Measurements from ENCODE around the gene DOP1B.
A peak's percentile ranks its signal among the peaks of the same experiment; 100 is the strongest.
"Not testable (repeated sequence)": the region's sequence is repeated elsewhere in the genome, so short reads cannot be mapped to it uniquely, and the experiment has no call there.

Gene DOP1B

GRCh38 chr21:36130839-36131238, 25.8 kb upstream of the DOP1B start:
- H2BK120ac ChIP-seq (ENCODE audit: low read depth, low read length); H3K27ac ChIP-seq (ENCODE audit: low read length, poor library complexity, severe bottlenecking); H2BK12ac ChIP-seq (ENCODE audit: low read length in 2 of 2); H4K8ac ChIP-seq (ENCODE audit: low read length); H2AFZ ChIP-seq (ENCODE audit: low read depth, low read length); H3K14ac ChIP-seq (ENCODE audit: low read length in 2 of 2); H3K9me3 ChIP-seq (ENCODE audit: control insufficient read depth, low read length); H2BK5ac ChIP-seq (ENCODE audit: low read depth, low read length, poor library complexity, severe bottlenecking); H3K4ac ChIP-seq (ENCODE audit: low read depth in 1 of 2, low read length in 2 of 2); H3K36me3 ChIP-seq (ENCODE audit: control insufficient read depth in 1 of 2, insufficient read depth in 2 of 2, low read depth in 1 of 2, low read length in 2 of 2); H3K18ac ChIP-seq (ENCODE audit: low read depth in 1 of 2, low read length in 2 of 2); H3K4me2 ChIP-seq (ENCODE audit: low read length, poor library complexity, severe bottlenecking); H2BK15ac ChIP-seq (ENCODE audit: low read depth, poor library complexity, severe bottlenecking); H3K79me1 ChIP-seq (replicated peaks; ENCODE audit: low read length, poor library complexity, severe bottlenecking); H4K91ac ChIP-seq (ENCODE audit: low read length); H3K27me3 ChIP-seq (ENCODE audit: control insufficient read depth in 1 of 2, insufficient read depth in 1 of 2, low read length in 2 of 2); DNase-seq; H2AK5ac ChIP-seq (ENCODE audit: low read length, severe bottlenecking); H3K23ac ChIP-seq (ENCODE audit: low read length in 2 of 2): not testable (repeated sequence)
- 84% methylated on average over 5 of the region's 5 CpGs for WGBS
- peaks cover 13% of the 10 kb centered on the region for H3K4me1 ChIP-seq (ENCODE audit: control insufficient read depth, insufficient read depth, low read depth, low read length)
- H3K9ac ChIP-seq (ENCODE audit: low read length): peak overlapping the region; percentile 47
- peak overlapping the region in 1 of 2 experiments; percentile 58 for H3K4me3 ChIP-seq (ENCODE audit: insufficient read depth in 1 of 2, low read depth in 1 of 2, low read length in 2 of 2)

GRCh38 chr21:36132696-36133095, 23.9 kb upstream of the DOP1B start:
- 96% methylated on average over 8 of the region's 8 CpGs for WGBS
- Histone ChIP-seq H2AFZ (ENCODE audit: low read depth, low read length) (no peak overlapping the region), H3K9me3 (ENCODE audit: control insufficient read depth, low read length) (no peaks in the 10 kb centered on the region), H3K4ac (ENCODE audit: low read depth in 1 of 2, low read length in 2 of 2) (peak overlapping the region in 1 of 2 experiments; percentile 13), H2BK120ac (ENCODE audit: low read depth, low read length) (no peak overlapping the region), H3K27ac (ENCODE audit: low read length, poor library complexity, severe bottlenecking) (no peak overlapping the region), H3K79me1 (replicated peaks; ENCODE audit: low read length, poor library complexity, severe bottlenecking) (peaks cover 3% of the 10 kb centered on the region), H2BK15ac (ENCODE audit: low read depth, poor library complexity, severe bottlenecking) (no peak overlapping the region), H3K23ac (ENCODE audit: low read length in 2 of 2) (no peak overlapping the region), H4K8ac (ENCODE audit: low read length) (no peak overlapping the region), H3K14ac (ENCODE audit: low read length in 2 of 2) (no peak overlapping the region), H3K9ac (ENCODE audit: low read length) (no peak overlapping the region), H4K91ac (ENCODE audit: low read length) (no peak overlapping the region), H3K4me2 (ENCODE audit: low read length, poor library complexity, severe bottlenecking) (no peak overlapping the region), H2BK12ac (ENCODE audit: low read length in 2 of 2) (no peak overlapping the region), H3K4me3 (ENCODE audit: insufficient read depth in 1 of 2, low read depth in 1 of 2, low read length in 2 of 2) (no peak overlapping the region), H3K18ac (ENCODE audit: low read depth in 1 of 2, low read length in 2 of 2) (no peak overlapping the region), H2AK5ac (ENCODE audit: low read length, severe bottlenecking) (no peak overlapping the region), H3K4me1 (ENCODE audit: control insufficient read depth, insufficient read depth, low read depth, low read length) (peaks cover 18% of the 10 kb centered on the region), H3K36me3 (ENCODE audit: control insufficient read depth in 1 of 2, insufficient read depth in 2 of 2, low read depth in 1 of 2, low read length in 2 of 2) (peaks cover 0 to 11% of the 10 kb centered on the region in 2 experiments), H2BK5ac (ENCODE audit: low read depth, low read length, poor library complexity, severe bottlenecking) (no peak overlapping the region), H3K27me3 (ENCODE audit: control insufficient read depth in 1 of 2, insufficient read depth in 1 of 2, low read length in 2 of 2) (no peaks in the 10 kb centered on the region)
- no peak for DNase-seq

- Histone ChIP-seq H4K91ac (ENCODE audit: low read length) (peak within 1 kb of the TSS; percentile 87), H3K4me2 (ENCODE audit: low read length, poor library complexity, severe bottlenecking) (peak within 1 kb of the TSS; percentile 91), H3K18ac (ENCODE audit: low read depth in 1 of 2, low read length in 2 of 2) (peak within 1 kb of the TSS; percentile 59 to 71), H3K36me3 (ENCODE audit: control insufficient read depth in 1 of 2, insufficient read depth in 2 of 2, low read depth in 1 of 2, low read length in 2 of 2) (peaks cover 0 to 29% of the 10 kb centered on the region in 2 experiments), H2AFZ (ENCODE audit: low read depth, low read length) (peak within 1 kb of the TSS; percentile 94), H2BK15ac (ENCODE audit: low read depth, poor library complexity, severe bottlenecking) (peak within 1 kb of the TSS; percentile 89), H2BK12ac (ENCODE audit: low read length in 2 of 2) (peak within 1 kb of the TSS in 1 of 2 experiments; percentile 6), H4K8ac (ENCODE audit: low read length) (peak within 1 kb of the TSS; percentile 77), H3K14ac (ENCODE audit: low read length in 2 of 2) (no peak within 1 kb of the TSS), H2AK5ac (ENCODE audit: low read length, severe bottlenecking) (no peak within 1 kb of the TSS), H3K27ac (ENCODE audit: low read length, poor library complexity, severe bottlenecking) (peak within 1 kb of the TSS; percentile 60), H3K23ac (ENCODE audit: low read length in 2 of 2) (no peak within 1 kb of the TSS), H2BK120ac (ENCODE audit: low read depth, low read length) (peak within 1 kb of the TSS; percentile 61), H3K9ac (ENCODE audit: low read length) (peak within 1 kb of the TSS; percentile 96), H3K4me1 (ENCODE audit: control insufficient read depth, insufficient read depth, low read depth, low read length) (peaks cover 16% of the 10 kb centered on the region), H3K79me1 (replicated peaks; ENCODE audit: low read length, poor library complexity, severe bottlenecking) (peaks cover 6% of the 10 kb centered on the region), H3K4me3 (ENCODE audit: insufficient read depth in 1 of 2, low read depth in 1 of 2, low read length in 2 of 2) (peak within 1 kb of the TSS; percentile 76 to 92), H3K27me3 (ENCODE audit: control insufficient read depth in 1 of 2, insufficient read depth in 1 of 2, low read length in 2 of 2) (no peaks in the 10 kb centered on the region), H3K4ac (ENCODE audit: low read depth in 1 of 2, low read length in 2 of 2) (peak within 1 kb of the TSS; percentile 21 to 70), H2BK5ac (ENCODE audit: low read depth, low read length, poor library complexity, severe bottlenecking) (peak within 1 kb of the TSS; percentile 58), H3K9me3 (ENCODE audit: control insufficient read depth, low read length) (no peaks in the 10 kb centered on the region)
- peak; percentile 61 for DNase-seq
- WGBS: under 1% methylated on average over 53 of the region's 53 CpGs
These were observed 21.7 kb upstream of the DOP1B start, which contains the start of gene CBR3 for GRCh38 chr21:36134803-36135390. CBR3 (plus strand) TSS chr21:36135079; CDS start chr21:36135193, 114 bp downstream.

- peak overlapping the region; percentile 96 for H3K9ac ChIP-seq (ENCODE audit: low read length)
- peaks cover 6% of the 10 kb centered on the region for H3K79me1 ChIP-seq (replicated peaks; ENCODE audit: low read length, poor library complexity, severe bottlenecking)
- H2BK12ac ChIP-seq (ENCODE audit: low read length in 2 of 2): no peak overlapping the region
These were observed 21.1 kb upstream of the DOP1B start for GRCh38 chr21:36135391-36136102.

More at GRCh38 chr21:36135391-36136102, 21.1 kb upstream of the DOP1B start:
- Histone ChIP-seq H3K27ac (ENCODE audit: low read length, poor library complexity, severe bottlenecking) (peak overlapping the region; percentile 60), H3K27me3 (ENCODE audit: control insufficient read depth in 1 of 2, insufficient read depth in 1 of 2, low read length in 2 of 2) (no peaks in the 10 kb centered on the region), H3K4me3 (ENCODE audit: insufficient read depth in 1 of 2, low read depth in 1 of 2, low read length in 2 of 2) (peak overlapping the region; percentile 76 to 92), H2BK5ac (ENCODE audit: low read depth, low read length, poor library complexity, severe bottlenecking) (peak overlapping the region; percentile 58), H2AK5ac (ENCODE audit: low read length, severe bottlenecking) (no peak overlapping the region), H2AFZ (ENCODE audit: low read depth, low read length) (peak overlapping the region; percentile 94), H4K91ac (ENCODE audit: low read length) (no peak overlapping the region), H3K14ac (ENCODE audit: low read length in 2 of 2) (no peak overlapping the region), H3K36me3 (ENCODE audit: control insufficient read depth in 1 of 2, insufficient read depth in 2 of 2, low read depth in 1 of 2, low read length in 2 of 2) (peaks cover 0 to 35% of the 10 kb centered on the region in 2 experiments), H2BK15ac (ENCODE audit: low read depth, poor library complexity, severe bottlenecking) (peak overlapping the region; percentile 89), H3K23ac (ENCODE audit: low read length in 2 of 2) (no peak overlapping the region), H3K18ac (ENCODE audit: low read depth in 1 of 2, low read length in 2 of 2) (peak overlapping the region; percentile 59 to 71), H3K4ac (ENCODE audit: low read depth in 1 of 2, low read length in 2 of 2) (no peak overlapping the region), H3K4me2 (ENCODE audit: low read length, poor library complexity, severe bottlenecking) (peak overlapping the region; percentile 91), H3K9me3 (ENCODE audit: control insufficient read depth, low read length) (no peaks in the 10 kb centered on the region), H4K8ac (ENCODE audit: low read length) (peak overlapping the region; percentile 27), H3K4me1 (ENCODE audit: control insufficient read depth, insufficient read depth, low read depth, low read length) (peaks cover 16% of the 10 kb centered on the region), H2BK120ac (ENCODE audit: low read depth, low read length) (peak overlapping the region; percentile 61)
- under 1% methylated on average over 58 of the region's 60 CpGs for WGBS
- DNase-seq: peak; percentile 89
